IMR-90 (cell line): Measurements from ENCODE around the gene ASTN2. TPM values are rescaled to one million over a fixed set of nuclear protein-coding genes. Genes with fewer than 3 reads are reported as not detected.

Experiments used
- ATAC-seq: fragments of 200-7000 bp; cut with Tn5 transposase; 2 replicates; pipeline ENCODE4 v1.9.1; 2020; ENCODE audit warnings: low read depth, mild to moderate bottlenecking, moderate library complexity
- BruUV-seq: library from RNA; stranded (reverse); fragments of 400-500 nt; replicated peaks from 2 replicates; lab custom pipeline; 2021; lab: Mats Ljungman, UMichigan
- CTCF ChIA-PET: fragments of 300-600 bp; formaldehyde crosslinking; extraction: SDS; loops from one replicate; lab custom pipeline; 2021; ENCODE audit warnings: antibody characterized with exemption; lab: Yijun Ruan, JAX
- POLR2A ChIA-PET: fragments of 300-600 bp; sonication (Branson Sonifier 250); formaldehyde crosslinking; loops from one replicate; lab custom pipeline; 2022; ENCODE audit warnings: antibody characterized with exemption; ENCODE audit not compliant: unreplicated experiment; lab: Charles Lee
- DNase-seq: peaks from one replicate; pipeline ENCODE4 v3.0.0; 2013
- H2AFZ ChIP-seq: replicated peaks from 2 replicates; pipeline ENCODE3; 2013; ENCODE audit warnings: low read length, mild to moderate bottlenecking; ENCODE audit not compliant: poor library complexity
- H2AK5ac ChIP-seq: 2 replicates; pipeline ENCODE4 v1.6.1; 2013; ENCODE audit warnings: low read depth, low read length, inconsistent platforms
- H2AK9ac ChIP-seq: replicated peaks from 2 replicates; pipeline ENCODE3; 2013; ENCODE audit warnings: mild to moderate bottlenecking, low read depth, low read length, moderate library complexity; ENCODE audit not compliant: poor library complexity
- H2BK120ac ChIP-seq: 2 replicates; pipeline ENCODE4 v1.6.1; 2013; ENCODE audit warnings: low read depth, low read length, inconsistent platforms
- H2BK15ac ChIP-seq: 3 replicates; pipeline ENCODE4 v1.6.1; 2013; ENCODE audit warnings: low read depth, low read length, inconsistent platforms
- H2BK20ac ChIP-seq: 2 replicates; pipeline ENCODE4 v1.6.1; 2013; ENCODE audit warnings: low read depth, mild to moderate bottlenecking, inconsistent platforms, low read length, moderate library complexity
- H2BK5ac ChIP-seq: 2 replicates; pipeline ENCODE4 v1.6.1; 2013; ENCODE audit warnings: mild to moderate bottlenecking, low read depth, low read length, inconsistent platforms; ENCODE audit not compliant: poor library complexity, severe bottlenecking
- H3K14ac ChIP-seq: replicated peaks from 2 replicates; pipeline ENCODE4 v1.6.1; 2013; ENCODE audit warnings: low read depth, low read length, inconsistent platforms
- H3K18ac ChIP-seq: 2 replicates; pipeline ENCODE4 v1.6.1; 2013; ENCODE audit warnings: low read depth, low read length, control low read depth
- H3K23ac ChIP-seq: 2 replicates; pipeline ENCODE4 v1.6.1; 2013; ENCODE audit warnings: low read depth, low read length, inconsistent platforms
- H3K27ac ChIP-seq: 2 replicates; pipeline ENCODE4 v1.5.1; 2013; ENCODE audit warnings: mild to moderate bottlenecking, control low read depth, low read length; ENCODE audit not compliant: insufficient read depth
- H3K27me3 ChIP-seq: 2 replicates; pipeline ENCODE4 v1.6.1; 2013; ENCODE audit warnings: low read length; ENCODE audit not compliant: control insufficient read depth, insufficient read depth
- H3K36me3 ChIP-seq: 2 replicates; pipeline ENCODE4 v1.6.1; 2013; ENCODE audit warnings: low read length, mixed read lengths; ENCODE audit not compliant: control insufficient read depth, insufficient read depth
- H3K4ac ChIP-seq: 2 replicates; pipeline ENCODE4 v1.6.1; 2013; ENCODE audit warnings: low read depth, low read length, inconsistent platforms
- H3K4me1 ChIP-seq: 2 replicates; pipeline ENCODE4 v1.6.1; 2013; ENCODE audit warnings: low read length, mixed read lengths; ENCODE audit not compliant: control insufficient read depth, insufficient read depth
- H3K4me2 ChIP-seq: 2 replicates; pipeline ENCODE4 v1.6.1; 2013; ENCODE audit warnings: low read depth, mild to moderate bottlenecking, control low read depth, low read length, moderate library complexity
- H3K4me3 ChIP-seq: 2 replicates; pipeline ENCODE4 v1.5.1; 2013; ENCODE audit warnings: low read depth, mild to moderate bottlenecking, control low read depth, low read length, moderate library complexity; ENCODE audit not compliant: insufficient read depth
- H3K56ac ChIP-seq: 2 replicates; pipeline ENCODE4 v1.6.1; 2013; ENCODE audit warnings: low read length, inconsistent platforms; ENCODE audit not compliant: insufficient read depth; ENCODE audit errors: extremely low read depth
- H3K79me1 ChIP-seq, 2 experiments: 2 replicates each; pipeline ENCODE4 v1.6.1; 2013; ENCODE audit warnings: low read length in 2 of 2, inconsistent platforms in 1 of 2, low read depth in 1 of 2
- H3K9ac ChIP-seq: 2 replicates; pipeline ENCODE4 v1.6.1; 2013; ENCODE audit warnings: low read depth, low read length, control low read depth
- H3K9me1 ChIP-seq: 2 replicates; pipeline ENCODE4 v1.6.1; 2013; ENCODE audit warnings: low read length, inconsistent platforms; ENCODE audit not compliant: insufficient read depth
- H3K9me3 ChIP-seq: 2 replicates; pipeline ENCODE4 v1.6.1; 2013; ENCODE audit warnings: low read length; ENCODE audit not compliant: control insufficient read depth, insufficient read depth
- H4K20me1 ChIP-seq: 2 replicates; pipeline ENCODE4 v1.6.1; 2013; ENCODE audit warnings: low read length, inconsistent platforms; ENCODE audit not compliant: insufficient read depth
- H4K5ac ChIP-seq: 2 replicates; pipeline ENCODE4 v1.6.1; 2013; ENCODE audit warnings: mild to moderate bottlenecking, low read depth, low read length, control low read depth
- H4K8ac ChIP-seq, 2 experiments: 2 replicates each; pipeline ENCODE4 v1.6.1; 2013; ENCODE audit warnings: low read depth in 2 of 2, low read length in 2 of 2, control low read depth in 1 of 2, inconsistent platforms in 1 of 2
- H4K91ac ChIP-seq: 2 replicates; pipeline ENCODE4 v1.6.1; 2013; ENCODE audit warnings: low read depth, low read length, inconsistent platforms; ENCODE audit not compliant: insufficient read depth
- BHLHE40 ChIP-seq: fragments of 150-350 bp; IDR thresholded peaks from 2 replicates; pipeline ENCODE4 v1.6.1; 2016; ENCODE audit warnings: mild to moderate bottlenecking, low read depth, low read length
- CEBPB ChIP-seq: IDR thresholded peaks from 2 replicates; pipeline ENCODE4 v1.6.1; 2012; ENCODE audit warnings: low read depth, low read length, improper control_type of control experiment
- CHD1 ChIP-seq: IDR thresholded peaks from 2 replicates; pipeline ENCODE4 v1.6.1; 2012; ENCODE audit warnings: low read depth, low read length, improper control_type of control experiment
- CTCF ChIP-seq: conservative IDR thresholded peaks from 2 replicates; pipeline ENCODE4 v1.5.1; 2012; ENCODE audit warnings: mild to moderate bottlenecking, low read depth, low read length, improper control_type of control experiment
- ELK1 ChIP-seq: fragments of 150-350 bp; IDR thresholded peaks from 2 replicates; pipeline ENCODE4 v1.6.1; 2016; ENCODE audit warnings: low read depth, mild to moderate bottlenecking, low read length, moderate library complexity, borderline replicate concordance
- FOS ChIP-seq: fragments of 150-350 bp; IDR thresholded peaks from 2 replicates; pipeline ENCODE4 v1.6.1; 2016; ENCODE audit warnings: low read depth, low read length
- MAFK ChIP-seq: IDR thresholded peaks from 2 replicates; pipeline ENCODE4 v1.6.1; 2012; ENCODE audit warnings: low read depth, low read length, improper control_type of control experiment
- MAZ ChIP-seq: IDR thresholded peaks from 2 replicates; pipeline ENCODE4 v1.6.1; 2012; ENCODE audit warnings: low read depth, mild to moderate bottlenecking, low read length, improper control_type of control experiment, moderate library complexity, borderline replicate concordance
- MXI1 ChIP-seq: IDR thresholded peaks from 2 replicates; pipeline ENCODE4 v1.6.1; 2012; ENCODE audit warnings: low read depth, mild to moderate bottlenecking, low read length, moderate library complexity, borderline replicate concordance
- NFE2L2 ChIP-seq: fragments of 150-350 bp; IDR thresholded peaks from 2 replicates; pipeline ENCODE4 v1.6.1; 2016; ENCODE audit warnings: low read depth, mild to moderate bottlenecking, low read length
- POLR2A ChIP-seq: IDR thresholded peaks from 2 replicates; pipeline ENCODE4 v1.6.1; 2012; ENCODE audit warnings: mild to moderate bottlenecking, low read depth, low read length
- RAD21 ChIP-seq: IDR thresholded peaks from 2 replicates; pipeline ENCODE4 v1.6.1; 2012; ENCODE audit warnings: low read length, improper control_type of control experiment
- RCOR1 ChIP-seq: IDR thresholded peaks from 2 replicates; pipeline ENCODE4 v1.6.1; 2012; ENCODE audit warnings: mild to moderate bottlenecking, low read length, improper control_type of control experiment; ENCODE audit not compliant: insufficient replicate concordance
- RFX5 ChIP-seq: IDR thresholded peaks from 2 replicates; pipeline ENCODE4 v1.8.0; 2012; ENCODE audit warnings: low read depth, mild to moderate bottlenecking, low read length, moderate library complexity
- SMC3 ChIP-seq: fragments of 150-350 bp; IDR thresholded peaks from 2 replicates; pipeline ENCODE4 v1.6.1; 2016; ENCODE audit warnings: low read depth, mild to moderate bottlenecking, antibody characterized with exemption, low read length, moderate library complexity
- dilution Hi-C: fragments of 300-500 bp; cut with HindIII; formaldehyde crosslinking; loops from one replicate; pipeline ENCODE4 v1.14.3; 2018; ENCODE audit warnings: low sequenced_read_pairs; ENCODE audit not compliant: unreplicated experiment
- in situ Hi-C: fragments of 300-500 bp; cut with MboI; formaldehyde crosslinking; loops from 3 replicates; pipeline ENCODE4 v1.14.3; 2019; ENCODE audit warnings: low sequenced_read_pairs, inconsistent platforms, mixed read lengths
- intact Hi-C: fragments of 100-400 bp; cut with micrococcal nuclease; formaldehyde crosslinking; loops from 2 replicates; pipeline ENCODE4 v1.10.0; 2022
- polyA plus RNA-seq, 3 experiments: library from polyadenylated mRNA; depleted of rRNA; stranded (reverse); fragments of >200 nt; gene quantifications; 2 replicates each; pipeline ENCODE4 v1.2.3, GENCODE V29; 2012; ENCODE audit warnings: low replicate concordance in 1 of 3
- total RNA-seq: library from RNA; depleted of rRNA; stranded (reverse); fragments of >200 nt; gene quantifications from 2 replicates; pipeline ENCODE4 v1.2.3, GENCODE V29; 2012
- TF ChIP-seq, protein P1 (sequence below): fragments of 150-350 bp; IDR thresholded peaks from 2 replicates; pipeline ENCODE4 v1.6.1; 2017; ENCODE audit warnings: mild to moderate bottlenecking, antibody characterized with exemption, low read length, low read depth

The ASTN2 gene
- total and polyA plus RNA-seq, 2 of the 4 experiments (the other 2 are of a cell fraction): 3.8 to 6.8 TPM

DNA sequence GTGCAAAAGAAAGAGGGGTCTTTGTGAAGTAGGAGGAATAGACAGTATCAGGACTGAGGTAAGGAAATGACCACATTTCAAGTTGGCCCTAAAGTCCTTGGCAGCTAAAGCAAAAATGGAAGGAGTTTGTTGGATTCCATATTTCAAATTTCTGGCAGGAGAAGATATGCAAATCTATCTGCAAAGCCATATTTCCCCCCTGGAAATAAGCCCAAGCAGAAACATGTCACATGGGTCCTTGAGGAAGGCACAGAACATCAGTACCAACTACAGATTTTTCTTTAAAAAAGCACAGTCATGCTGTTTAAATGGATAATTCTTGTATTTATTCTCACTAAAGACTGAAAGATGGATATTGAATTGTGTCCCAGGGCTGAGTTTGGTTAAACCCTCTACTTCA, 404.8 kb downstream of the ASTN2 start:
- DNase-seq: no peak

More for the DNA sequence above, 404.8 kb downstream of the ASTN2 start:
- H3K4me3 ChIP-seq: no peak overlapping the region
- intact Hi-C loops: no loop called here
- H3K9me3 ChIP-seq: no peaks in the 10 kb centered on the region
- H3K4ac ChIP-seq: no peak overlapping the region
- no peak overlapping the region for H2BK20ac ChIP-seq
- H2BK120ac ChIP-seq: no peak overlapping the region
- no TSS peak for BruUV-seq
- H2AFZ ChIP-seq: no peak overlapping the region
- H3K27me3 ChIP-seq: no peaks in the 10 kb centered on the region
- ChIA-PET CTCF (no interaction called here), POLR2A (no interaction called here)
- H3K4me1 ChIP-seq: no peaks in the 10 kb centered on the region
- H4K5ac ChIP-seq: no peak overlapping the region
- no peak overlapping the region for H2AK9ac ChIP-seq
- dilution Hi-C loops: no loop called here
- no peak overlapping the region for H3K9ac ChIP-seq
- ATAC-seq: no peak
- H3K9me1 ChIP-seq: no peaks in the 10 kb centered on the region
- H4K91ac ChIP-seq: no peak overlapping the region
- no peaks in the 10 kb centered on the region for H3K36me3 ChIP-seq
- H3K27ac ChIP-seq: no peak overlapping the region
- TF ChIP-seq CHD1: no peak
- no peak for TF ChIP-seq SMC3
- TF ChIP-seq ELK1: no peak
- no peak for TF ChIP-seq RCOR1
- no peak for TF ChIP-seq POLR2A
- TF ChIP-seq, protein P1, sequence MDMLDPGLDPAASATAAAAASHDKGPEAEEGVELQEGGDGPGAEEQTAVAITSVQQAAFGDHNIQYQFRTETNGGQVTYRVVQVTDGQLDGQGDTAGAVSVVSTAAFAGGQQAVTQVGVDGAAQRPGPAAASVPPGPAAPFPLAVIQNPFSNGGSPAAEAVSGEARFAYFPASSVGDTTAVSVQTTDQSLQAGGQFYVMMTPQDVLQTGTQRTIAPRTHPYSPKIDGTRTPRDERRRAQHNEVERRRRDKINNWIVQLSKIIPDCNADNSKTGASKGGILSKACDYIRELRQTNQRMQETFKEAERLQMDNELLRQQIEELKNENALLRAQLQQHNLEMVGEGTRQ: no peak
- no peak for TF ChIP-seq CEBPB
- no peak for TF ChIP-seq RFX5
- TF ChIP-seq CTCF: no peak
- TF ChIP-seq MAZ: no peak
- no peak for TF ChIP-seq FOS
- no peak for TF ChIP-seq MAFK
- TF ChIP-seq MXI1: no peak
- no peak for TF ChIP-seq BHLHE40
- no peak for TF ChIP-seq NFE2L2
- TF ChIP-seq RAD21: no peak
- H3K56ac ChIP-seq: no peak overlapping the region
- in situ Hi-C loops: no loop called here
- H4K20me1 ChIP-seq: no peaks in the 10 kb centered on the region
- H2BK5ac ChIP-seq: no peak overlapping the region
- no peak overlapping the region for H2AK5ac ChIP-seq
- no peak overlapping the region for H3K18ac ChIP-seq
- no peak overlapping the region for H3K23ac ChIP-seq
- H2BK15ac ChIP-seq: no peak overlapping the region
- no peak overlapping the region for H4K8ac ChIP-seq
- no peak overlapping the region for H3K4me2 ChIP-seq
- no peak overlapping the region for H3K14ac ChIP-seq
- no peaks in the 10 kb centered on the region for H3K79me1 ChIP-seq
